HG03469 (cell line): ENCODE results near the gene LRRC3C.
"Not testable (repeated sequence)": the region's sequence is repeated elsewhere in the genome, so short reads cannot be mapped to it uniquely, and the experiment has no call there.

Experiments
- ATAC-seq: cut with Tn5 transposase; IDR thresholded peaks from one replicate; pipeline ENCODE4 v1.9.1; 2021; ENCODE audit warnings: mild to moderate bottlenecking, moderate library complexity, moderate number of reproducible peaks; ENCODE audit not compliant: unreplicated experiment

Gene LRRC3C

DNA sequence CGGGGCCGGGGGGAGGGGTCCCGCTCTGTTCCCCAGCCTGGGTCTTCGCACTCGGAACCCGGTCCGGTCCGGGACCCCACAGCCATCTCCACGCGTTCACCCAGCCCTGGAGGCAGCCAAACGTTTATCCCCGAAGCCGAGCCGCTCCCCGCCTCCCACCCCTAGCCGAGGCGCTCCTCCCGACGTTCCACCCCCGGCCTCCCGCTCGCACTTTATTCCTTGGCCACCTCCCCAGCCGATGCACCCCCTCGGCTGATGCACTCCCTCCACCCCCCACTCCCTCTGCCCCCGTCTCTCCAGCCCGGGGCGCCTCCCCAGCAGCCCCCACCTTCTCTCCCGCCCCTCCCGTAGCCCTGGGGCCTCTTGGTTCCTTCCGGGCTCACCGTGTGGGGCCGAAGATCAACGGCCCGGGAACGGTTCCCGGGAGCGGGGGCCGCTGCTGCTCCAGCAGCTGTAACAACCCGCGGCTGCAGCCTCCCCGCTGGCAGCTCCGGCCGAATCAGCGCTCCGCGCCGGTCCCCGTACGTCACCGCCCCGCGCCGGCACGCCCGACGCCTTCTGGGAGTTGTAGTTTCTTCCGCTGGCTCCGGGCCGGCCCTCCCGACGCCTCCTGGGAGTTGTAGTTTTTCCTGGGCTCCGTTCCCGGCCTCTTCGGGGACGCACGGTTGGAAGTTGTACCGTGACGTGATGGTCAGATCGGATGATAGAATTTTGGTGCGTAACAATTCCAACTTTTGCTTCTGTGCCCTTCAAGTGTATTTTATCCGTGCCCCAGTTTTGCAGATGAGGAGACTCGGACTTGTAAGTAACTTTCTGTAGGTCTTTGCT, at the start of gene LRRC3C, which contains the start of gene ORMDL3:
LRRC3C (plus strand) TSS at position 632 of the 828 bp plus-strand sequence. CDS start 13,792 bp downstream, outside the sequence.
ORMDL3 (minus strand) TSS at position 501 of the 828 bp plus-strand sequence. CDS start 3,398 bp downstream, outside the sequence.
- peak; percentile 52 for ATAC-seq

DNA sequence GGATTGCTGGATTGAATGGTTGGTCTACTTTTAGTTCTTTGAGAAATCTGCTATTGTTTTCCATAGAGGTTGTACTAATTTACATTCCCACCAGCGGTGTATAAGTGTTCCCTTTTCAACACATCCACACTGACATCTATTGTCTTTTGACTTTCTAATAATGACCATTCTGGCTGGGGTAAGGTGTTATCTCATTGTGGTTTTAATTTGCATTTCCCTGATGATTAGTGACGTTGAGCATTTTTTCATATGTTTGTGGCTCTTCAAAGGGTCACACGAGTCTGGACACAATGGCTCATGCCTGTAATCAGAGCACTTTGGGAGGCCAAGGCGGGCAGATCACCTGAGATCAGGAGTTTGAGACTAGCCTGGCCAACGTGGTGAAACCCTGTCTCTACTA, 41.4 kb upstream of the LRRC3C start:
- not testable (repeated sequence) for ATAC-seq

DNA sequence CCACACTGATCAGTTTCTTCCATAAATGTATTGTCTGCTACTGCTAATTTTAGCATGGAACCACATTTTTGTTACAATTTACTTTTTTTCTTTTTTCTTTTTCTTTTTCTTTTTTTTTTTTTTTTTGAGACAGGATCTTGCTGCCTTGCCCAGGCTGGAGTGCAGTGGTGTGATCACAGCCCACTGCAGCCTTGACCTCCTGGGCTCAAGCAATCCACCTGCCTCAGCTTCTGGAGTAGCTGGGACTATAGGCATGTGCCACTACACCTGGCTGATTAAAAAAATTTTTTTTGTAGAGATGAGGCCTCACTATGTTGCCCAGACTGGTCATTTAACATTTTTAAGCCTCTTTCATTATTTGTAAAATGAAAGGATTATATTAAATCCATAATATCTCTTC, 40.5 kb upstream of the LRRC3C start:
- ATAC-seq, result no peak

DNA sequence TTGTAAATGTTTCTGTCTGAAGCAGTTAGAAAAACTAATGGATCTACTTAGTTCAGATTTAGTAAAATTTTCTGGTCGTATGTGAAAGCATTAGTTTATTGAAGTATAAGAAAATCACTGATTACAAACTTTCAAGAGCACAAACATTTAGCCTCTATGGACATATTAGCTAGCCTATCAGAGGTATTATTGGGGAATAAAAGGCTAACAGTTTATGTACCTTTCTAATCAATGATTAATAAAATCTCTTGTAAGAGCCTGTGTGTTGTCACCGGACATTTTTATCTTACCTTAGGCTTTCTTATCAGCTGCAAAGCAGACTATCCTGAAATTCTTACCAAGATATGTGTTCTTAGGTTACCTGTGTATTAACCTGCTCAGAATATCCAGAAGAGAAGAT, 38.3 kb upstream of the LRRC3C start:
- no peak for ATAC-seq

DNA sequence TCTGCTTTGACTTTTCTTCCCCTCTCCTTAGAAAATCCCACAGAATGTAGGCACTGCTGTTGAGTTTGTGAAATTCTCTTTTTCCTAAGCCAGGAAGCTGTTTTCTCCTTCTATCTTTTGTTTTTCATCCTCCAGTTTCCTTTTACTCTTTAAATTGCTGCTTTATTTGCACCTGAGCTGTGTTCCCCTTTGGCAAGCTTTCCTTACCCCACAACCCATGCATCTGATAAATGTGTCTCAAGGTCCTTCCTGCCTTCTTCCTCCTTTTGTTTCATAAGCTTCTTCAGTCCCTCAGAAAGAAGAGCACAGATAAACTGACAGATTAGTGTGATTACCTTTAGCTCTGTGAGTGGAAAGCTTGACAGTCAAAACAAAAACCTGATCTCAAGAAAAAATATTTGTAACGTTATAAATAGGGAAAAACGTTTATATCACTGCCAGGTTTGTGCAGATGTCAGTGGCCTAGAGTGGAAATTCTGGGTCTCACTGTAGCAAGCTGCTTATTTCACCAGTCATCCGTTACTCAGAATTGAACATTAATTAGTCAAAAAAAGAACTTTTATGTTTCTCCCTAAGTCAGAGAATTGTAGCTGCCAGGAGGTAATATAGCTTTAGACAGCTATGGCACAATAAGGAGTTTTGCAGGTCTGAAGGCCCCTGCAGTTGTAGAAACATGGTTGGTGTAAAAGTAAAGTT, 32.7 kb upstream of the LRRC3C start:
- no peak for ATAC-seq

GRCh38 chr17:39898088-39898487, 29.4 kb upstream of the LRRC3C start:
- no peak for ATAC-seq

DNA sequence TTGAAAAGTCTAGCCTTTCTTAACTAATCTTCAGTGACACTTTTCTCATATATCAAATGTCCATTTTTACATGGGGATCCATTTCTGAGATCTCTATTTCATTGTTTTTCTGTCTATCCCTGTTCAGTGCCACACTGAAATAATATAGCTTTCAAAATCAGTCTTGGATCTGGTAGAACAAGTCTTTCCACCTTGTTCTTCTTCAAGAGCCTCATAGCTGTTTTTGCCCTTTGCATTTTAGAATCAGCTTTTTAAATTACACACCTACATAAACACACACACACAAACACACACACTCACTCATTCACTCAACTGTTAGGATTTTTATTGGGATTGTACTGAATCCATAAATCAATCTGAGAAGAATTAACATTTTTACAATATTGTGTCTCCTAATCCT, 28.3 kb upstream of the LRRC3C start:
- no peak for ATAC-seq

GRCh38 chr17:39902027-39902426, 25.5 kb upstream of the LRRC3C start:
- ATAC-seq, result not testable (repeated sequence)

DNA sequence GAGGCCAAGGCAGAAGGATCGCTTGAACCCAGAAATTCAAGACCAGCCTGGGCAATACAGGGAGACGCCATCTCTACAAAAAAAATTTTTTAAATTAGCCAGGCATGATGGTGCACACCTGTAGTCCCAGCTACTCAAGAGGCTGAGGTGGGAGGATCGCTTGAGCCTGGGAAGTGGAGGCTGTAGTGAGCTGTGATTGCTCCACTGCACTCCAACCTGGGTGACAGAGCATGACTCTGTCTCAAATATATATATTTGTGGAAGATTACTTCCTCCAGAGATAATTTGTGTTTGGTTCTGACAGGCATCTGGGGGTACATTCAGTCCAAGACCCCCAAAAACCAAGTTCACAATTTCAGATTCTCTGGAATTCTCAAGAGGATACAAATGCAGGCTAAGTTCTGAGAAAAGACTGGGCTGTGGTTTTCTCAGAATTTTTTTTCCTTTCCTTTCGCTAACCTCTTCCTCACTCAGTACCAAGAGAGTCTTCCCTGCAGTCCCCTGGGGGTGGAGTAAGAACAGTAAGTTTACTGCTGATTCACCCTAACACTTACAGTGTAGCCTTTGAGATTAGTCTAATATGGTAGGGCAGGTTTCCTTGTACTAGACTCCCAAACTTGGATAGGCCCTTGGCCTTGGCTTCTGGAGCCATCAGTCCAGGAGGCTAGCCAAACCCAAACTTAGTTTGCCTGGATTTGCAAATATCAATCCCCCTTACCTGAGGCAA, 24.2 kb upstream of the LRRC3C start:
- ATAC-seq, result no peak

DNA sequence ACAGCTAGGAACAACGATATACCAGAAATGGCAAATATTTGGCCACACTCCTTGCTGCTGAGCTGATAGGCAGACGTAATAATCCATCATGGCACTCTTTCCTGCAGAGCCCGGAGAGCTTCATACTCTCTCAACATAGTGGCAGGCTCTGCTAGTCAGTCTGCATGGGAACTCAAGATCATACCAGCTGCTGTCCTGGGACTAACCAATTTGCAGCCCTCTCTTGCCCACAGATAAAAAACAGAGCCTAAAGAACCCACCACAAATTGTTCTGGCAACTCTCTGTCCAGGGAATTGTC, 22.6 kb upstream of the LRRC3C start:
- ATAC-seq, result no peak

DNA sequence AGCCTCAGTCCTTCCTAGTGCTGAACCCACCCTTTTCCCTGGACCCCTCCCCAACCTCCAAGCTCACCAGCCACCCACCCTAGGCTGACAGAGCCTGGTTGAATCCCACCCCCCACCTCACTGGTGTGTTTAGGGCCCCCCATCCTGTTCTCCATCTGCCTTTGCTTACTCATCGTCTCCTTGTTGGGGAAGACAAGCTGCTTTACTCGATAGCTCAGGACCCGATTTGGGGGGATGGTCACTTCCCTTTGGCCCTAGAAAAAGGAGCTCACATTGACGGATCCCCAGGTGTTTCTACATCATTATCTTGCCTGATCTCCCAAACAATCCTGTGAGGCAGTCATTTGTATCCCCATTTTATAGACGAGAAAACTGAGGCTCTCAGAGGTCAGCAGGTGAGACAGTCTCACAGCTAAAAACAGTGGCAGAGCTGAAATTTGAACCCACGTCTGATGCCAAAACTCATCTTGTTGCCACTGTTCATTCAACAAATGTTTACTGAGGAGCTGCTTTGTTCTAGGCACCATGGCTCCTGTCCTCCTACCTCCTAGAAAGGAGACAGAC, 18.7 kb upstream of the LRRC3C start:
- no peak for ATAC-seq

DNA sequence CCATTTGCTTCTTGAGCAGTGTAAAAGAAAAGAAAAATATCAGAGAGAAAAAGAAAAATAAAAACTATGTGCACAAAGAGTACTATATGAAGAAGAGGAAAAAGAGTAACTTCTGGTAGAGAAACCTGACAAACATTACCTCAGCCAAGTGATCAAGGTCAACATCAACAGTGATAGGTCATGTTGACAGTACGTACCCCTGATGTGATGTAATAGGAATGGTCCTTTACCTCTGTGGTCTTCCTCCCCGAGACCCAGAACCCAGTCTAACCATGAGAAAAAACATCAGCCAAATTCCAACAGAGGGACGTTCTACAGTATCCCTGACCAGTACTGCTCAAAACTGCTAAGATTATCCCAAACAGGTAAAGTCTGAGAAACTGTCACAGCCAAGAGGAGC, 13.5 kb upstream of the LRRC3C start:
- no peak for ATAC-seq

GRCh38 chr17:39915559-39915958, 12.0 kb upstream of the LRRC3C start:
- ATAC-seq, result no peak

DNA sequence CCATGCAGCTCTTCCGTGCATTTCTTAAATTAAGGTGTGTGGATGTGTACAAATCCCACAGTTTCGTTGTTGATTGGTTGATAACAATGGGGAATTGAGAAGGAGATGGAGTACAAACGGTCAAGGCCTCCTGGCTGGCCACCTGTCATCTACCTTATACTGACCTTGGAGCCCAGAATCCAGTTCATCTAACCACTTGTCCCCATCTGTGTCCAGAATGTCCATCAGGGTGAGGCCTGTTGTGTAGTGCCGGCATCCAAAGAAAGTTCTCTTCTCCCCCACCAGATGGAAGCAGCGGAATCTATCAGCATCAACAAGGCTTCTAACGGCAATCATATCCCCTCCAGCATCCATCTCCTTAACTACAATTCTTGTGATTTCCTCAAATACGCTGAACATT, 10.6 kb upstream of the LRRC3C start:
- ATAC-seq, result no peak

- no peak for ATAC-seq
Measured at GRCh38 chr17:39919087-39919683, 8.3 kb upstream of the LRRC3C start.

DNA sequence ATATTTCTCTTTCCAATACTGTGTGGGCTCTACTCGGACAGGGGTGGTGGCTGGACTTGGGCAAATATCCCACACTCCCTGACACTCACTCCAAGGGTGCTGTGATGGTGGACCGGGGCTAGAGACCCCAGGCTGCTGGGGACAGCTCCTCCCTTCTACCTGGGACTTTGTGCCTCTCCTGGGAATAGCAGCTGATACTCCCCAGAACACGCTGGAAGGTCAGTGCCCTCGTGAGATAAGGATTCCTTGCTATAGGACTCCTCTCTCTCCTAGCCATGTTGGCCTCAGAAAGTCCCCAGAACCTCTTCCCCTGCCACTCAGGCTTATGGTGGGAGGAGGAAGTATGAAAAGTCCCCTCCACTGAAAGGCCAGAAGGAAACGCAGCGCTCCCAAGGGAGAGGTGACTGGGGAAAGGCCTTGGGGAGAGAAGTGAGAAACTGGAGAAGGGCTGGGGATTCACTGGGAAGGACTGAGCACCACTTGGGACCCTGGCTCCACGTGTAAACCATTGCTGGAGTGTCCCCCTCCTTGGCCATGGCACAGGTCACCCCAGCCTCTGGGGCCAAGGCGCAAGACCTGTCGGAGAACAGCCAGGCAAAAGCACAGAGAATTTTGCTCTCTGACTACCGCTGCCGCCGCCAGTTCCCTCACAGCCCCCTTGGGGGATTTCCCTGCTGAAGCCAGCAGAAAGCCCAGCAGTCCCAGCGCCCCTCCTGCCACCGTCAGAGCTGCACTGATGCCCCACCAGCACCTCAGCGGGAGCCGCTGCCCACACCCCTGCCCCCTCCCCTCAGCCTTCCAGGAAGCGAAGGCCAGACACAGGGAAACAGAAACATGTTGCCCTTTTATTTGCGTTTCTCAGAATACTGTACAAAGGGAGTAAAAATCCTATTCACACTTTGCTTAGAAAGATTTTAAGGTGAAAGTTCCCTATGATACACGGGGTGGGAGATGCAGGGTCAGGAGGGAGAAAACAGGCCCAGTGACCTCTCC, 7.0 kb upstream of the LRRC3C start:
- ATAC-seq, result no peak

DNA sequence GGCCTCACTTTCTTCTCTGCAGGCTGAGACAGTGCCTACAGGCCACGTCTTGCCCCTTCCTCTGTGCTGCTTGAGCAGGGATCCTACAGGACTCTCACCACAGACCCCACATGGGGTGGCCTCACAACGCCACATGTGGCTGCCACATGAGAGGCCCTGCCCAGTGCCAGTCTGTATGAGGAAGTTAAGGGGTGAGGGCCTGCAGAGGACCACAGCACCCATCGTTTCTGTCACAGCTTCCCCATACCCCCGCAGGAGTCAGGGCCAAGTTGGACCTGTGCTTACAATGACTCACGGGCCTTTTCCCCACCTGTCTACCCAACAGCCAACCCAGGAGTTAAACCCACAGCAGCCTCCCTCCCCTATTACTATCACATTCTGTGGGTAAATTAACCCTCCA, 6.2 kb upstream of the LRRC3C start:
- ATAC-seq, result no peak

DNA sequence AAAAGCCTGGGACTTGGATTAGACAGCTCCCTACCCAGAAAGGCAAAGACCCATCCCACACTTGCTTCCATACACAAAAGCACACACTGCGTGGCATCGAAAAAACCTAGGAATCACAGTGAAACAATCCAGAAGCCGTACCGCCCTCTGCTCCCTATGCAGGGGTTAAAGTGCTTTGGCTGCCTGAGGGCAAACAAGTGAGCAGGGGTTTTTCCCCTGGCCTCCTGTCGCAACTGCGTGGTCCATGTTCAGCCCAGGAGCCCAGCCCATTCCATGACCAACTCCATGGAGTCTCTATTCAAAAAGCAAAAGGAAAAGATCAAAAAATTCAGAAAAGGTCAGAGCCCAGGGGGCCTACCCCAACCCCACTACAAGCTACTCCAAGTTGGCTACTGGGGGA, 5.5 kb upstream of the LRRC3C start:
- ATAC-seq, result no peak

GRCh38 chr17:39923230-39923629, 4.3 kb upstream of the LRRC3C start:
- ATAC-seq, result no peak
